Measurements from ENCODE around the gene DIP2C.

DNA sequence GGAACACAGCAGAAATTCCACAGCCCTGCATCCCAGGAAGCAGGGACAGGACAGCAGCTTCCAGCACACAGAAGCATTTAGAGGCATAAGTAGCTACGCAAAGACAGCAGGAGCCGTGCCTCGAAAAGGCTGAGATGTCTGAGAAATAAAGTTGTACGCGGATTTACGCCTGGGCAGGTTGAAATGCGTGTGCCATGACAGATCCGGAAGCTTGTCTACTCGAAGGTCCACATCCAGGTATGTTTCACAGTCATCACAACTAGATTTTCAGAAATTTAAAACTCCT, 26.1 kb downstream of the DIP2C start:
- TF ChIP-seq, protein P1, sequence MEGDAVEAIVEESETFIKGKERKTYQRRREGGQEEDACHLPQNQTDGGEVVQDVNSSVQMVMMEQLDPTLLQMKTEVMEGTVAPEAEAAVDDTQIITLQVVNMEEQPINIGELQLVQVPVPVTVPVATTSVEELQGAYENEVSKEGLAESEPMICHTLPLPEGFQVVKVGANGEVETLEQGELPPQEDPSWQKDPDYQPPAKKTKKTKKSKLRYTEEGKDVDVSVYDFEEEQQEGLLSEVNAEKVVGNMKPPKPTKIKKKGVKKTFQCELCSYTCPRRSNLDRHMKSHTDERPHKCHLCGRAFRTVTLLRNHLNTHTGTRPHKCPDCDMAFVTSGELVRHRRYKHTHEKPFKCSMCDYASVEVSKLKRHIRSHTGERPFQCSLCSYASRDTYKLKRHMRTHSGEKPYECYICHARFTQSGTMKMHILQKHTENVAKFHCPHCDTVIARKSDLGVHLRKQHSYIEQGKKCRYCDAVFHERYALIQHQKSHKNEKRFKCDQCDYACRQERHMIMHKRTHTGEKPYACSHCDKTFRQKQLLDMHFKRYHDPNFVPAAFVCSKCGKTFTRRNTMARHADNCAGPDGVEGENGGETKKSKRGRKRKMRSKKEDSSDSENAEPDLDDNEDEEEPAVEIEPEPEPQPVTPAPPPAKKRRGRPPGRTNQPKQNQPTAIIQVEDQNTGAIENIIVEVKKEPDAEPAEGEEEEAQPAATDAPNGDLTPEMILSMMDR (IDR thresholded peaks at IDR 0.05) = no peak
- TF ChIP-seq POLR2A (IDR thresholded peaks at IDR 0.05) = no peak
